T-helper 1 cell treated with Interleukin-12 subunit alpha and Interleukin-12 subunit beta and Interleukin-4 antibody, amounts not matched to agents 30 μg/mL and 1 μg/mL, for 36 hours (primary cell): ENCODE measurements around the gene LRRC43.
A peak's percentile ranks its signal among the peaks of the same experiment; 100 is the strongest.
"Not testable (repeated sequence)": the region's sequence is repeated elsewhere in the genome, so short reads cannot be mapped to it uniquely, and the experiment has no call there.

ENCODE experiments used
- H3K27ac Mint-ChIP-seq: one replicate; pipeline ENCODE4 v1.8.0; 2021; ENCODE audit warnings: mild to moderate bottlenecking, mixed read lengths
- H3K27me3 Mint-ChIP-seq: one replicate; pipeline ENCODE4 v1.8.0; 2021; ENCODE audit warnings: low read depth, mixed read lengths
- H3K36me3 Mint-ChIP-seq: one replicate; pipeline ENCODE4 v1.8.0; 2021; ENCODE audit warnings: low read depth, mixed read lengths
- H3K4me1 Mint-ChIP-seq: one replicate; pipeline ENCODE4 v1.8.0; 2021; ENCODE audit warnings: low read depth, mixed read lengths
- H3K4me3 Mint-ChIP-seq: one replicate; pipeline ENCODE4 v1.8.0; 2021; ENCODE audit warnings: mild to moderate bottlenecking, moderate library complexity, mixed read lengths
- H3K9me3 Mint-ChIP-seq: one replicate; pipeline ENCODE4 v1.8.0; 2021; ENCODE audit warnings: mixed read lengths

Gene LRRC43

GRCh38 chr12:122195405-122195804, 12.5 kb downstream of the LRRC43 start:
- peaks cover 5% of the 10 kb centered on the region for H3K9me3 Mint-ChIP-seq
- no peak overlapping the region for H3K4me3 Mint-ChIP-seq
- peaks cover 7% of the 10 kb centered on the region for H3K4me1 Mint-ChIP-seq
- peaks cover 20% of the 10 kb centered on the region for H3K27me3 Mint-ChIP-seq
- peaks cover 2% of the 10 kb centered on the region for H3K36me3 Mint-ChIP-seq
- no peak overlapping the region for H3K27ac Mint-ChIP-seq

GRCh38 chr12:122197612-122197966, 14.7 kb downstream of the LRRC43 start:
- H3K4me3 Mint-ChIP-seq = no peak overlapping the region
- H3K36me3 Mint-ChIP-seq = peaks cover 2% of the 10 kb centered on the region
- peaks cover 32% of the 10 kb centered on the region for H3K27me3 Mint-ChIP-seq
- peaks cover 5% of the 10 kb centered on the region for H3K9me3 Mint-ChIP-seq
- peaks cover 7% of the 10 kb centered on the region for H3K4me1 Mint-ChIP-seq
- peak overlapping the region; percentile 62 for H3K27ac Mint-ChIP-seq

GRCh38 chr12:122199484-122200355, 16.8 kb downstream of the LRRC43 start:
- H3K4me3 Mint-ChIP-seq = no peak overlapping the region

GRCh38 chr12:122200541-122201175, 17.7 kb downstream of the LRRC43 start:
- Mint-ChIP-seq H3K27ac (no peak overlapping the region), H3K4me1 (peaks cover 15% of the 10 kb centered on the region), H3K27me3 (peaks cover 41% of the 10 kb centered on the region), H3K36me3 (peaks cover 5% of the 10 kb centered on the region), H3K4me3 (no peak overlapping the region), H3K9me3 (peaks cover 3% of the 10 kb centered on the region)

More at GRCh38 chr12:122199484-122200355, 16.8 kb downstream of the LRRC43 start:
- peaks cover 40% of the 10 kb centered on the region for H3K27me3 Mint-ChIP-seq
- H3K9me3 Mint-ChIP-seq = peaks cover 5% of the 10 kb centered on the region
- H3K4me1 Mint-ChIP-seq = peaks cover 12% of the 10 kb centered on the region
- H3K36me3 Mint-ChIP-seq = peaks cover 2% of the 10 kb centered on the region
- no peak overlapping the region for H3K27ac Mint-ChIP-seq

GRCh38 chr12:122201381-122201780, 18.5 kb downstream of the LRRC43 start:
- H3K4me1 Mint-ChIP-seq = peaks cover 14% of the 10 kb centered on the region
- peak overlapping the region; percentile 18 for H3K27ac Mint-ChIP-seq
- peaks cover 38% of the 10 kb centered on the region for H3K27me3 Mint-ChIP-seq
- no peak overlapping the region for H3K4me3 Mint-ChIP-seq
- H3K9me3 Mint-ChIP-seq = no peaks in the 10 kb centered on the region
- peaks cover 4% of the 10 kb centered on the region for H3K36me3 Mint-ChIP-seq

- no peaks in the 10 kb centered on the region for H3K9me3 Mint-ChIP-seq
- H3K27me3 Mint-ChIP-seq = peaks cover 38% of the 10 kb centered on the region
- H3K27ac Mint-ChIP-seq = no peak overlapping the region
- peaks cover 10% of the 10 kb centered on the region for H3K36me3 Mint-ChIP-seq
- no peak overlapping the region for H3K4me3 Mint-ChIP-seq
- peaks cover 14% of the 10 kb centered on the region for H3K4me1 Mint-ChIP-seq
Observed at GRCh38 chr12:122202017-122202416, 19.1 kb downstream of the LRRC43 start.

GRCh38 chr12:122202811-122203210, 19.9 kb downstream of the LRRC43 start:
- H3K27ac Mint-ChIP-seq, H3K9me3 Mint-ChIP-seq: not testable (repeated sequence)
- Mint-ChIP-seq H3K4me1 (peaks cover 12% of the 10 kb centered on the region), H3K4me3 (peak overlapping the region; percentile 81), H3K36me3 (peaks cover 17% of the 10 kb centered on the region), H3K27me3 (peaks cover 38% of the 10 kb centered on the region)

GRCh38 chr12:122203301-122204166, 20.6 kb downstream of the LRRC43 start, which contains the start of gene B3GNT4:
B3GNT4 (plus strand) TSS chr12:122203709; CDS start chr12:122204619, 910 bp downstream.
- Mint-ChIP-seq H3K4me3 (peak within 1 kb of the TSS; percentile 87), H3K36me3 (peaks cover 22% of the 10 kb centered on the region), H3K27ac (no peak within 1 kb of the TSS), H3K9me3 (no peaks in the 10 kb centered on the region), H3K4me1 (peaks cover 10% of the 10 kb centered on the region), H3K27me3 (peaks cover 33% of the 10 kb centered on the region)

GRCh38 chr12:122204167-122205052, 21.5 kb downstream of the LRRC43 start:
- no peaks in the 10 kb centered on the region for H3K9me3 Mint-ChIP-seq
- peak overlapping the region; percentile 87 for H3K4me3 Mint-ChIP-seq
- H3K27me3 Mint-ChIP-seq = peaks cover 33% of the 10 kb centered on the region
- peaks cover 25% of the 10 kb centered on the region for H3K36me3 Mint-ChIP-seq
- peaks cover 10% of the 10 kb centered on the region for H3K4me1 Mint-ChIP-seq
- H3K27ac Mint-ChIP-seq = no peak overlapping the region

GRCh38 chr12:122205053-122205925, 22.4 kb downstream of the LRRC43 start:
- H3K9me3 Mint-ChIP-seq = no peaks in the 10 kb centered on the region
- peaks cover 31% of the 10 kb centered on the region for H3K36me3 Mint-ChIP-seq
- H3K4me3 Mint-ChIP-seq = peak overlapping the region; percentile 87
- H3K27ac Mint-ChIP-seq = peak overlapping the region; percentile 65
- H3K27me3 Mint-ChIP-seq = peaks cover 33% of the 10 kb centered on the region
- peaks cover 10% of the 10 kb centered on the region for H3K4me1 Mint-ChIP-seq

- Mint-ChIP-seq H3K27ac (no peak overlapping the region), H3K36me3 (peaks cover 31% of the 10 kb centered on the region), H3K9me3 (no peaks in the 10 kb centered on the region), H3K4me3 (no peak overlapping the region), H3K27me3 (peaks cover 30% of the 10 kb centered on the region), H3K4me1 (peaks cover 10% of the 10 kb centered on the region)
Observed at GRCh38 chr12:122206111-122206881, 23.4 kb downstream of the LRRC43 start.

GRCh38 chr12:122206976-122207375, 24.1 kb downstream of the LRRC43 start:
- Mint-ChIP-seq H3K9me3 (no peaks in the 10 kb centered on the region), H3K4me1 (peaks cover 10% of the 10 kb centered on the region), H3K27ac (no peak overlapping the region), H3K4me3 (no peak overlapping the region), H3K36me3 (peaks cover 34% of the 10 kb centered on the region), H3K27me3 (peaks cover 25% of the 10 kb centered on the region)
